Bone marrow (tissue), 2 donors: ENCODE data around the gene GAS2L1.

Source experiments
- DNase-seq, 2 donors: peaks; one replicate each; lab custom pipeline; 2025; lab: John Stamatoyannopoulos, UW

The GAS2L1 gene

DNA sequence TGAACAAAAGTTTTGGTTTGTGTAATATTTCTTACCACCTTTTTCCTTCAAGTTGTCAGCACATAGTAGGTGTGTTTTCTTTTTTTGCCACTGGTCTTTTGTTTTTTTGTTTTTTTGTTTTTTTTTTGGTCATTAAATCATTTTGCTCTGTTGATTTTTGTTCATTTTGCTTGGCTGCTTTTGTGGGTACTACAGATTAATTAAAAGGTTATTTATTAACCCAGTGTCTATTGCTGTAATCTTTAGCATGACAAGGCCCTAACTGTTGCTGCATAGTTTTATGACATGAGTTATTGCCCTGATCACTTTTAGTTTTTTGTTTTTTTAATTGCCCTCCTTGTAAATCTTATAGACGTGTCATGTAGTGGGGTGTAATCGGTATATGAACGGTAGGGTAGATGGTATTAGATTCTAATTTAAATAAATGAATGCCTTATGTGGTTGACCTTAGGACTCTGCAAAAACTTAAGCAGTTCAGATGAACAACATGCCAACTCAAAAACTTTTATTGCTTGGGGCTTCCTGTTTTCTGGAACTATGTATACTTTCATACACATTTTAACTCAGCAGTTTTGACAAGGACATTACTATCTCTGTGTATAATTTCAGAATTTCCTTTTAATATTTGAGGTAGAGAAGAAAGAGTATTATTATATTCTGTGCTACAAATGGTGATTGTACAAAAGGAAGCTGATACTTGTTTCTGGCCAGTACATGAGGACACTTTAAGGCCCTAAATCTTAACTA, 30.5 kb upstream of the GAS2L1 start:
- no peak for DNase-seq

DNA sequence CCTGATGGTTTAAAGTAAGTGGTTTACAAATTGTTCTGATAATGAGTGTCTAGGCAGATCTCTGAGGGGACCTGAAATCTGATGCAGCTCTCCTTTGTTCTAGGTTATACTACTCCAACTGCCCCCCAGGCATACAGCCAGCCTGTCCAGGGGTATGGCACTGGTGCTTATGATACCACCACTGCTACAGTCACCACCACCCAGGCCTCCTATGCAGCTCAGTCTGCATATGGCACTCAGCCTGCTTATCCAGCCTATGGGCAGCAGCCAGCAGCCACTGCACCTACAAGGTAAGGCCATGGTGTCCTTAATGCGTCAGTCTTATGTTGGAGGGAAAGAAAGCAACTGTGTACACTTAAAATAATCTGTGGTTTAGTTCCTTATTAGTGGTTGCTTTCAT, 28.5 kb upstream of the GAS2L1 start:
- DNase-seq, result no peak

- DNase-seq, result no peak
Observed at GRCh38 chr22:29284196-29284595, 22.3 kb upstream of the GAS2L1 start.

GRCh38 chr22:29288837-29289236, 17.6 kb upstream of the GAS2L1 start:
- no peak for DNase-seq

DNA sequence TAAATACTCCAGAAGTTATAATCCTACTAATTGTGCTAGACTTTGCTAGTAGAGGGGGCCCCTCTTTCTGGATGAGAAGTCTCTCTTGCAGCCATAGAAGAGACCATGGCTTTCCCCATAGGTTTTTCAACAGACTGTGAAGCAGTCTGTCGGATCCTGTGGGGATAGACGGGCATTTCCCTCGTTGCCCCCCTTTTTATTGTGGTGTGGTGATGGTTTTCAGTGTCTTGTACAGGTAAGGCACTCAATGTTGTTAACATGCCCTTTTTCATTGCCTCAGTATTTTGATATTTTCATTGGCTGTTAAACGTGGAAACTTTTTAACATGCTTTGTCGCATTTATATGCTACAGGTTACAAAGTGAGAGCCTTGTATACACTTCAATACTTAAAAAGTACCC, 16.4 kb upstream of the GAS2L1 start:
- DNase-seq, result no peak

DNA sequence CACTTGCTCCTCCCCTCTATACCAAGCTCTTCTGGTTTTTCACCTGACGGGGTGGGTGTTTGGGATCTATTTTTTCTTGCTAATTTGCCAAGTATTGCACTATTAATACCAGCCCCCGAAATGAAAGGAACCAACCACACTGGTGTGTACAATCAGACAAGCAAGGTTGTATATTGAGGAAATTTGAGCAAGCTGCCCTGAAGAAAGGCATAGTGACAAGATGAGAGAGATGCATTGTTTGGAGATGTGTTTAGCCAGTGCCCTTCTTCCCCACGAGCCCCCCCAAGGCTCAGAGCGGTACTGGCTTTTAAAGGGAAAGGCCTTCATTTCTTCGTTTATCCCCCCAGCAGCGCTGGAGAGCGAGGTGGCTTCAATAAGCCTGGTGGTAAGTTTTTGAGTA, 15.2 kb upstream of the GAS2L1 start:
- no peak for DNase-seq

GRCh38 chr22:29292379-29292778, 14.1 kb upstream of the GAS2L1 start:
- DNase-seq, result no peak

DNA sequence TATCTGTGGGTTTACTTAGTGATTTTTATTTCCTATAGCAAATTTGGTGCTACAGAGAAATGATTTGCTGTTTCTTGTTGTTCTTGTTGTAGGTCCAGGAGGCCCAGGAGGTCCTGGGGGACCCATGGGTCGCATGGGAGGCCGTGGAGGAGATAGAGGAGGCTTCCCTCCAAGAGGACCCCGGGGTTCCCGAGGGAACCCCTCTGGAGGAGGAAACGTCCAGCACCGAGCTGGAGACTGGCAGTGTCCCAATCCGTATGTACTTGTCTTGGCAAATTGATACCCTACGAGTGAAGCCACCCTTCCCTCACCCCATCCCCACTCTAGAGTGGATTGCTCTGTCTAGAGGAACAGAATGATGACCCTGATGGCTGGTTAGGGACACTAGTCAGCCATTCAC, 7.8 kb upstream of the GAS2L1 start:
- DNase-seq, result no peak

GRCh38 chr22:29299136-29299900, 7.1 kb upstream of the GAS2L1 start:
- DNase-seq, result no peak

DNA sequence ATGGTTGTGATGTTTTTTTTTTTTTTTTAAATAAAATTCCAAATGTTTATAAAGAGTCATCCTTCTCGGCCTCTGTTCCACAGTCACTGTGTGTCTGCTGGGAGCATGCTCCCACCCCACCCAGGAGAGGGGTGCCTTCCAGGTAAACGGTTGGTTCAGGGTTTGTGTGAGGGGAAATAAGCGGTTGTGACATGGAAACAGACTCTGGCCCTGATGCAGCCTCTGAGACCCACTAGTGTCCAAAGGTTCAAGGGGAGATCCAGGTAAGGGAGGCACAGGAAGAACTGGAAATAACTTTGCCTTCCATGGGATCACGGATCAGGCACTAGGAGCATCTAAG, 6.0 kb upstream of the GAS2L1 start:
- no peak for DNase-seq

GRCh38 chr22:29300807-29301601, 5.4 kb upstream of the GAS2L1 start:
- DNase-seq, result no peak

- DNase-seq, result no peak
Observed at GRCh38 chr22:29301716-29302401, 4.6 kb upstream of the GAS2L1 start.

- DNase-seq, result no peak
Observed at GRCh38 chr22:29302402-29302680, 4.1 kb upstream of the GAS2L1 start.

GRCh38 chr22:29302681-29303465, 3.6 kb upstream of the GAS2L1 start:
- no peak for DNase-seq

- no peak for DNase-seq
Observed at GRCh38 chr22:29305836-29306174, 645 bp upstream of the GAS2L1 start.

- peak; percentile 23 to 60 for DNase-seq
Observed at GRCh38 chr22:29306835-29307595, 565 bp downstream of the GAS2L1 start.

- DNase-seq, result no peak
Observed at GRCh38 chr22:29307596-29308147, 1.2 kb downstream of the GAS2L1 start.

DNA sequence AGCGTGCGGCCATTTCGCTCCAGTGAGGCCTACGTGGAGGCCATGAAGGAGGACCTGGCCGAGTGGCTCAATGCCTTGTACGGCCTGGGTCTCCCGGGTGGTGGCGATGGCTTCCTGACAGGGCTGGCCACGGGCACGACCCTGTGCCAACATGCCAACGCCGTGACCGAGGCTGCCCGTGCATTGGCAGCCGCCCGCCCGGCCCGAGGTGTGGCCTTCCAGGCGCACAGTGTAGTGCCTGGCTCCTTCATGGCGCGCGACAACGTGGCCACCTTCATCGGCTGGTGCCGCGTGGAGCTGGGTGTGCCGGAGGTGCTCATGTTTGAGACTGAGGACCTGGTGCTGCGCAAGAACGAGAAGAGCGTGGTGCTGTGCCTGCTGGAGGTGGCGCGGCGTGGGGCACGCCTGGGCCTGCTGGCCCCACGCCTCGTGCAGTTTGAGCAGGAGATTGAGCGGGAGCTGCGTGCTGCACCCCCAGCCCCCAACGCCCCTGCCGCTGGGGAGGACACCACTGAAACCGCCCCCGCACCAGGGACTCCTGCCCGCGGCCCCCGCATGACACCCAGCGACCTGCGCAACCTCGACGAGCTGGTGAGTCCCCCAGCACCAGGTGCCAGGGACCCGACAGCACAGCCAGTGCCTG, 1.8 kb downstream of the GAS2L1 start:
- no peak for DNase-seq

DNA sequence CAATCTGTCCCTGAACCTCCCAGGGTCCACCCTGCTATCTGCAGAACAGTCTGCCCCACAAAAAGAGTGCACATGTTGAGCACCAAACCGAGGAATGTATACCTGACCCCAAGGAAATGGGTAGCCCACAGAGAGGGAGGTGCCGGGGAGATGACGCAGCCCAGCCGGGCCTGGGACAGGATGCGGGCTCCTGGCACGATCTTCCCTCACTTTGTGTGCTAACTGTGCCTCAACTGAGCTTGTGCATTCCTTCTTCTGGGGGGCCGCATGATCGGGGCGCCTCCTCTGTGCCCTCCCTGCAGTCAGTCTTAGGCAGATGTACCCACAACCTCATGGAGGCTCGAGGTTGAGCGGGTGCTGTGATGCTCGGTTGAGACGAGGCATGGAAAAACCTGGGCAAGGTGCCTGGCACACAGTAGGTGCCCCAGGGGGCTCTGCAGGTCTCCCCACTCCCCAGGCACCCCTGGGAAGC, 2.4 kb downstream of the GAS2L1 start:
- DNase-seq, result no peak
